NCI-H1105 treated with DMSO at 0.1 percent for 48 hours (cell line): ENCODE results near the gene TBC1D22B.

Source experiments
- DNase-seq: peaks from one replicate; lab custom pipeline; 2025; lab: John Stamatoyannopoulos, UW

TBC1D22B gene

GRCh38 chr6:37357288-37357687 lies 99.7 kb downstream of the TBC1D22B start:
- no peak for DNase-seq

GRCh38 chr6:37357860-37358259 lies 100.3 kb downstream of the TBC1D22B start:
- DNase-seq: no peak

GRCh38 chr6:37359039-37359438 lies 101.5 kb downstream of the TBC1D22B start:
- DNase-seq: no peak

GRCh38 chr6:37362101-37362828 lies 104.7 kb downstream of the TBC1D22B start:
- DNase-seq: no peak

- no peak for DNase-seq
These were observed 108.2 kb downstream of the TBC1D22B start for GRCh38 chr6:37365791-37366190.

- no peak for DNase-seq
These were observed 109.3 kb downstream of the TBC1D22B start for GRCh38 chr6:37366910-37367309.

GRCh38 chr6:37368961-37369320 lies 111.4 kb downstream of the TBC1D22B start:
- no peak for DNase-seq

GRCh38 chr6:37369321-37370201 lies 112.0 kb downstream of the TBC1D22B start:
- no peak for DNase-seq

- DNase-seq: no peak
These were observed 113.8 kb downstream of the TBC1D22B start for GRCh38 chr6:37371154-37372083.

GRCh38 chr6:37372116-37372515 lies 114.5 kb downstream of the TBC1D22B start:
- no peak for DNase-seq

- peak; percentile 44 for DNase-seq
These were observed 116.4 kb downstream of the TBC1D22B start for GRCh38 chr6:37373822-37374471.

GRCh38 chr6:37375376-37375775 lies 117.8 kb downstream of the TBC1D22B start:
- DNase-seq: no peak

- no peak for DNase-seq
These were observed 118.6 kb downstream of the TBC1D22B start for GRCh38 chr6:37376078-37376743.

GRCh38 chr6:37381579-37381978 lies 124.0 kb downstream of the TBC1D22B start:
- peak; percentile 82 for DNase-seq
